GM19099 (cell line): ENCODE measurements around the gene USB1.

Experiments
- POLR2A ChIP-seq: IDR thresholded peaks from 3 replicates; pipeline ENCODE4 v1.6.1; 2011; ENCODE audit warnings: low read depth; ENCODE audit not compliant: insufficient read length; ENCODE audit errors: extremely low read depth

USB1 gene

DNA sequence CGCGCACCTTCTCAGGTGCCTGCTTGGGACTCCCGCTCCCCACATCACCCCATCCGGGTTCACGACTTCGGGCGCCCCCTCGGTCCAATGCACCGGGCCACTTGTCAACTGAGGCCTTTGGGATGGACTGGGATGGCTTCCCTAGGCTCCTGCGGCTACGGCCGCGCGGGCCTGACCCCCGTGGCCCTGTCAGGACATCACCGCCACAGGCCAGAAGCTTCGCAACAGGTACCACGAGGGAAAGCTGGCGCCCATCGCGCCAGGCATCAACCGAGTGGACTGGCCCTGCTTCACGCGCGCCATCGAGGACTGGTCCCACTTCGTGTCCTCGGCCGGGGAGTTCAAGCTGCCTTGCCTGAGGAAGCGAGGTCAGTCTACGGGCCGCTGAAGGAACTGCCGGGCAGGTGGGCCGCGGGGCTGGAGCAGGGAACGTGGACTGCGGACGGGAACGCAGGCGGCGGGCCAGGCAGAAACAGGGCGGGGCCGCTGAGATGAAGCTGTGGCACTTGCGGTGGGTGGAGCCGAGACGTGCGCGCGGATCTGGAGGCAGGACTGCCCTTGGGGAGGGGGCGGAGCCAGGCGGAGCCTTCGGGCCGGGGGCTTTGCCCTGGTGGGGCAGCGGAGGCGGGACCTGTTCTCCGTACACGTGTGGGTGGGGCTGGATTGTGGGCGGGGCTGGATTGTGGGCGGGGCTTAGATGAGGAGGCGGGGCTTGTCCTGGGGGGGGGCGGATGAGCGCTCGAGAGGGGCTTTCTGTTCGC lies 16.6 kb upstream of the USB1 start:
- TF ChIP-seq POLR2A = no peak

DNA sequence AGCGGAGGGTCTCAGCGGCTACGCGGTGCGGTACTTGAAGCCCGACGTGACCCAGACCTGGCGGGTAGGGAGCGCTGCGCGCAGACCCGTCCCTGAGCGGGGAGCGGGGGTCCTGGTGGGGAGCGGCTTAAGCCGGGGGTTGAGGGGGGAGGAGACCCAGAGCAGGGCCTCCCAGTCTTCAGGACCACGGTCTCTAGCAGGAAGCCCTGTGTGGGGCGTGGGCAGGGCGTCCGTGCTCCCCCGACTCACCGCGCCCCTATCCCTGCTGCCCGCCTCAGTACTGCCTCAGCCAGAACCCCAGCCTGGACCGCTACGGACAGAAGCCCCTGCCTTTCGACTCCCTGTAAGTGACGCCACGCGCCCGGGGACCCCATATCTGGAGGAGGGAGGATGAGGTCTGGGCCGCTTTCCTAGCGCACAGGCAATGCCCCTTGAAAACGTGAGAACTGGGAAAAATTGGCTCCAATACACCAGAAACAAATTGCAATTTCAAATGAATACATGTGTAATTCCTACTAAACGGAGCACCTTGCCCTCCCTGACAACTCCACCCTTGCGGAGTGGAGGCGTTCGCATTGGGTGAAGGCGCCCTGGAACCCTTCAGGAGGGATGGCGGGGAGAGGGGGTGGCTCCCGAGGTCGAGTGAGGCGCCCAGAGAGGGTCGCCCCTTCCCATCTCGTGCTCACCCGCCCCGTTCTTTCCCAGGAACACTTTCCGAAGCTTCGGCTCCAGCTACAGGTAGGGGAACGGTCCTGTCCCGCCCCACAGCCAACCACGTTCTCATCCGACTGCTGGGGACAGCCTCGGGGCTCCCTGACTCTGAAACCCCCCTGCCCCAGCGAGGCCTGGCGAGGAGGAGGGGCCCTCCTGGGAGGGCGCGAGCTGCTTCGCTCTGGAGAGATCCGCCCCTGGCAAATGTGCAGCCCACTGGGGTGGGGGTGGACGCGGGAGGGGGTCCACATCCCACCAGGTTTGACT lies 15.7 kb upstream of the USB1 start:
- TF ChIP-seq POLR2A = no peak

- TF ChIP-seq POLR2A = no peak
These were observed 15.0 kb upstream of the USB1 start for GRCh38 chr16:57986196-57986595.

DNA sequence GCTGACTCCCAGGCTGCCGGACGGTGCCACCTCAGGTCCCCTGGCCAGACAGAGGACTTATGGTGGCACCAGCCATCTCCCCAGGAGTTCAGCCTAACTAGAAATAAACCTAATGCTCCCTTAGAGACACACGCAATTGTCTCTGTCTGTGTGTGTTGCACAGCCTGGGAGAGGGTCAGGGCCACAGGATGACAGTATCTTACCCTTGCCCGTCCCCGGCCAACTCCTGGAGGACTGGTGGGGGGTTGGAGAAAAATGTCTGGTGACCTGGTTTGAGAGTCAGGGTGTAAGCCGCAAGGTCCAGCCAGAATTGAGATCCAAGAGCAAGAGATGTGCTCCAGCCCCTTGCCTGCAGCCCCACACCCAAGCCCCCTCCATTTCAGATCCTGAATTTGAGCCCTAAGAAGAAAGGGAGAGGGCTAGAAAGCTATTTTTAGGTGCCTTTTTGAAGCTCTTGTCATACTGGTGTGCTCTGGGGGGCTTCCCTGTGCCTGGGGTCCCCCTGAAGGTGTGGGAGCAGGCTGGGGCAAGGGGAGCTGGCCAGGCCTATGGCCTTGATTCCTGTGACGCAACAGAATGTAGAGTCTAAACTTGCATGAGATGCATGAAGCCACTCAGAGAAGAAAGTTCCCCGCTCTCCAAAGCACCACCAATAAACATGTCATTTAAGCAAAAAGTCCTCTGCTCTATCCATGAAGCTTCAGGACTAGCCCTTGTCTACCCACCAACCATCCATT lies 13.6 kb upstream of the USB1 start:
- no peak for TF ChIP-seq POLR2A

GRCh38 chr16:57988929-57989328 lies 12.3 kb upstream of the USB1 start:
- TF ChIP-seq POLR2A = no peak

DNA sequence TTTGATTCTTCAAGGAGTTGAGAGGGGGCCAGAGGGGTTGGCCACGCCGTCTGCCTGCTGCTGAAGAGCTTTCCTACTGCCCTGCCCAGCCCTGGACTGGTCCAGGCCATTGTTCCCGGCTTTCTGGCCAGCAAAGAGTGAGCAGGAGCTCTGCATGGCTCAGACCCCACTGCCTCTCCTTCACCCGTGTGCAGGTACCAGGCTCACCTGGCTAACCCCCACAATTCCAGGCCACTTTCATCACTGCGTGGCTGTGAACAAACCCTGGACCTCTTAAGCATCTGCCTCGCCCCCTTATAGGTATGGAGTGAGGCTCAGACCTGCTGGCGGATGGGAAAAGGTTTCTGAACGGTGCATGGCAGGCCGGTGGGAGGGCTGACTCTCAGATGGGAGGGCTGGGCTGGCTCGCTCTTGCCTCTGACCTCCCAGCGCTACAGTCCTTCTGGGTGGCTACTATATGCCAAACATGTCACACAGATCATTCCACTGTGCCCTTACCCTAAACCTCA lies 9.6 kb upstream of the USB1 start:
- TF ChIP-seq POLR2A = no peak

GRCh38 chr16:57992084-57992483 lies 9.1 kb upstream of the USB1 start:
- TF ChIP-seq POLR2A = no peak

DNA sequence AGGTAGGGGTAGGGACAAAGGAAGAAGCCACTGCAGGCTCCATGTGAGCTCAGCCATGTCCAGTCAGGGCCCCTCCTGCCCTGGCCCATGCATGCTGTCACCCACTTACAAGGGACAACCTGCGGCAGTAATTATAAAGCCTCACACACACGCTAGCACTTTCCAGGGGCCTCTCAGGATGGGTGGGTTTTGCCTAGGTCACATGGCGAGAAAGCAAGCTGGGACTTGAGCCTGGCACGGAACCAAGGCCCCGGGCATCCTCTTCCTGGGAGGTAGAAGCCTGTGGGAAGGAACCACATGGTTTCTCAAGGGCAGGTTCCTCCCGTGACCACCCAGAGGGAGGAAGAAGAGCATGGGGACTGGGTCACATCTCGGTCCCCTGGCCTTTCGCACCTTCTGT lies 7.8 kb upstream of the USB1 start:
- TF ChIP-seq POLR2A = no peak

DNA sequence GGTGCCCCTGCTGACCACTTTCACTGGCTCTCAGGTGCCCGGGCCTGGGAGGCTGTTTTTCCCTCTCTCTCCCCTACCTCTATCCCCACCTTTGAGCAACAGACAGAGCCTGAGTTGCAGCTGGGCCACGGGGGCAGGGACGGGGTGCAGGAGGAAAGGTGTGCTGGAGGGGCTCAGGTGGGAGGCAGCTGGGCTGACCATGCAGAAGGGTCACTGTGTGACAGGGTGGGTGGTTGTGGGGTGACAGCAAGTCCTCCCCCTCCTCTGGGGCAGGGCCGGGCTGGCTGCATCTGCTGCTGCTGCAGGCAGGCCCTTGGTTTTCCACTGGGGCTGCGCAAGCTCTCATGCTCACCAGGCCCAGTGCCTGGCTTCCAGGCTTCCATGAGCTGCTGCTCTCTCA lies 7.3 kb upstream of the USB1 start:
- TF ChIP-seq POLR2A = no peak

DNA sequence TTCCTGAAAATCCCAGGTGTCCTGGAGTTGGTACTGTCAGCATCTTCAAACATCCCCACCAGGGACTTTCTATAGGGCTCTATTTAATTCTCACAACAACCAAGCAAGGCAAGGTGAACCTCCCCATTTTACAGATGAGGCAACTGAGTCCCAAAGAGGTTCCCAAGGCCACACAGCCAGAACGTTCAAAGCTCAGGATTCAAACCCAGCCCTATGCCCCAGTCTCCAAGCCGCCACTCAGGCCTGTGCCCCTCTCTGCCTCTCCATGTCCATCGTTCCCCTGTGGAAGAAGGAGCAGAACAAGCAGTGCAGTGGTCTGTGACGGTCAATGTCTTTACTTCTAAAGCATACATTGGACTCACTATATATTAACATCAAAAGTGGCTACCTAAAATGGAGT lies 6.8 kb upstream of the USB1 start:
- no peak for TF ChIP-seq POLR2A

DNA sequence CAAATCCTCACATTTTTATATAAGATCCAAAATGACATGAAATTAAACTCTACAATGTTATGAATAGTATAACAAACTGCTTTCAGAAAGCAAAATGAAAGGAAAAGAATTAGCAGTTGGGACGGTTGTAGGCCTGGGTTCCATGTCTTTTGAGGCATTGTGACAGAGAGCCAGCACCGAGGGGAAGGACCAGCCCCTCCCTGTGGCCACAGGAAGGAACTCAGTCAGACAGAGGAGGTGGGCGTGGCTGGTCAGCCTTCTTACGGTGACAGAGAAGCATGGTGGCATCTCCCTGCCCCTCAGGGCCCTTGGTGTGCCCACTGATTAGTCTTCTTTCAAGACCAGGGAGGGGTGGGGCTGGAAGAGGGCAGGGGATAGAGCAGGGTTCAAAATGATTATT lies 6.4 kb upstream of the USB1 start:
- no peak for TF ChIP-seq POLR2A

GRCh38 chr16:57995721-57996405 lies 5.3 kb upstream of the USB1 start:
- no peak for TF ChIP-seq POLR2A

DNA sequence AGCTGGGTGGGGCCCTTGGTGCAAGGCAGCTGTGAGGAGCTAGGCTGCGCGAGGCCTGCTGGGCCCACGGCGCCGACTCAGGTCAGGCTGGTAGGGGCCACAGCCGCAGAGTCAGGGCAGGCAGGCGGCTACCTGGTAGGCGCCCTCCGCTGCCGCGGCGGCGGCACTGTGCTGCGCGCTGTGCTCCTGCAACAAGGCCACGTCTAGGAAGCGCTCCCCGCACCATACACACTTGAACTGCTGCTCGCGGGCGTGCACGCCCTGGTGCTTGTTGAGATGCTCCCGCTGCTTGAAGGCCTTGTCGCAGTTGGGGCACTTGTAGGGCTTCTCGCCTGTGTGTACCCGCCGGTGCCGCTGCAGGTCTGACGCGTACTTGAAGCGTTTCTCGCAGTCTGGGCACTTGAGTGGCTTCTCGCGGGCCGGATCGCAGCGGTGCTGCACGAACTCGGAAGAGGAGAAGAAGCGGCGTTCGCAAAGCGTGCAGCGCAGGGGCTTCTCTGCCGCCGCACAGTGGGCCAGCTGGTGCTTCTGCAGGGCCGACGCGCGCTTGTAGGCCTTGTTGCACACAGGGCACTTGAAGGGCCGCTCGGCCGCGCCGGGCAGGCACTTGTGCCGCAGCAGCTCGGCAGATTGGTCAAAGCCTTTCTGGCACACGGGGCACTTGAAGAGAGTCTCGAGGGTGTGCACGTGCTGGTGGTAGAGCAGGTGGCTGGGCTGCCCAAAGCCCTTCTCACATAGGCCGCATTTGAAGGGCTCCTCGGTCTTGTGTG lies 4.6 kb upstream of the USB1 start:
- no peak for TF ChIP-seq POLR2A

GRCh38 chr16:57997176-57997527 lies 4.1 kb upstream of the USB1 start:
- no peak for TF ChIP-seq POLR2A
